Kidney (tissue), 14 donors: ENCODE data around the gene NUDT1. TPM values are rescaled to one million over a fixed set of nuclear protein-coding genes. Genes with fewer than 3 reads are reported as not detected.

ENCODE experiments used
- DNase-seq, 5 donors: peaks; one replicate each; pipeline ENCODE4 v3.0.0-alpha.2; 2013 to 2020
- FAIRE-seq: peaks from 2 replicates; lab custom pipeline; 2012; peaks lifted over from hg19 to GRCh38; lab: Jason Lieb, UNC
- H3K27ac ChIP-seq, 2 donors: one replicate each; pipeline ENCODE4 v1.7.0; 2013; ENCODE audit warnings: low read depth in 2 of 2, low read length in 2 of 2, inconsistent platforms in 1 of 2
- H3K27me3 ChIP-seq: one replicate; pipeline ENCODE4 v1.7.1; 2013; ENCODE audit warnings: low read length, inconsistent platforms; ENCODE audit not compliant: control insufficient read depth, insufficient read depth
- H3K36me3 ChIP-seq, 3 donors: one replicate each; pipeline versions ENCODE4 v1.7.0 to v1.7.1; 2013; ENCODE audit warnings: low read length in 3 of 3, control low read depth in 1 of 3, inconsistent platforms in 1 of 3; ENCODE audit not compliant: insufficient read depth in 3 of 3, control insufficient read depth in 2 of 3
- H3K4me1 ChIP-seq, 3 donors: one replicate each; pipeline versions ENCODE4 v1.7.0 to v1.7.1; 2013; ENCODE audit warnings: low read length in 3 of 3, inconsistent platforms in 1 of 3, low read depth in 1 of 3; ENCODE audit not compliant: control insufficient read depth in 2 of 3, insufficient read depth in 2 of 3
- H3K4me3 ChIP-seq, 3 donors: one replicate each; pipeline versions ENCODE4 v1.7.0 to v1.8.1; 2013; ENCODE audit warnings: low read length in 3 of 3, control low read depth in 1 of 3, inconsistent platforms in 1 of 3
- H3K9ac ChIP-seq, 3 donors: one replicate each; pipeline versions ENCODE4 v1.7.0 to v1.7.1; 2013; ENCODE audit warnings: low read length in 3 of 3, control low read depth in 1 of 3, inconsistent platforms in 1 of 3
- H3K9me3 ChIP-seq, 3 donors: one replicate each; pipeline versions ENCODE4 v1.7.0 to v1.7.1; 2013; ENCODE audit warnings: low read length in 3 of 3, control low read depth in 1 of 3, inconsistent platforms in 1 of 3; ENCODE audit not compliant: control insufficient read depth in 2 of 3, insufficient read depth in 1 of 3
- CTCF ChIP-seq: IDR thresholded peaks from 3 replicates; pipeline ENCODE4 v1.5.1; 2012; ENCODE audit warnings: mild to moderate bottlenecking, moderate library complexity, borderline replicate concordance; ENCODE audit not compliant: insufficient read depth; ENCODE audit errors: extremely low read depth
- intact Hi-C: fragments of 100-400 bp; cut with DNase I; formaldehyde crosslinking; loops from one replicate; pipeline ENCODE4 v1.11.1; 2022
- polyA plus RNA-seq: library from polyadenylated mRNA; stranded (reverse); fragments of 350-450 nt; fragmentation: Illumina TruSeq; extraction: RNeasy Lipid Tissue Mini Kit (QIAGEN cat#74804); gene quantifications from one replicate; pipeline ENCODE4 v1.2.3, GENCODE V29; 2014; ENCODE audit warnings: low read depth, low replicate concordance; ENCODE audit not compliant: insufficient read depth
- total RNA-seq: library from RNA; stranded (reverse); fragmentation: NEBNext Ultra II Directional; extraction: Animal tissue kit (Norgen Biotek cat#: 25700); gene quantifications from one replicate; pipeline ENCODE4 v1.2.1, GENCODE V29; 2021
- donor health status: control.
- donor health status: control.
- donor health status: control.
- donor health status: control.
- donor health status: control.
- donor health status: DM: yes; HTN: yes; CAD: no.
- donor health status: Normal renal cell carcinoma (clear cell type).

The NUDT1 gene
- total and polyA plus RNA-seq, 2 donors from 2014 or later: 9.3 to 12.1 TPM

GRCh38 chr7:2249744-2250323, 7.8 kb downstream of the NUDT1 start:
- no peak for TF ChIP-seq CTCF
- no peaks in the 10 kb centered on the region for H3K36me3 ChIP-seq
- intact Hi-C loops: no loop called here
- H3K4me3 ChIP-seq: no peak overlapping the region
- no peaks in the 10 kb centered on the region for H3K27me3 ChIP-seq
- FAIRE-seq (no peak), DNase-seq (no peak)
- H3K4me1 ChIP-seq: peaks cover 0 to 2% (median 0%) of the 10 kb centered on the region in 3 donors
- H3K9me3 ChIP-seq: no peaks in the 10 kb centered on the region
- no peak overlapping the region for H3K27ac ChIP-seq
- H3K9ac ChIP-seq: no peak overlapping the region

- Histone ChIP-seq H3K36me3 (no peaks in the 10 kb centered on the region), H3K9me3 (no peaks in the 10 kb centered on the region), H3K27me3 (no peaks in the 10 kb centered on the region), H3K4me3 (no peak overlapping the region), H3K4me1 (peaks cover 0 to 2% (median 0%) of the 10 kb centered on the region in 3 donors), H3K27ac (no peak overlapping the region), H3K9ac (no peak overlapping the region)
- DNase-seq: no peak
- no peak for FAIRE-seq
- intact Hi-C loops: no loop called here
- no peak for TF ChIP-seq CTCF
These were observed 9.4 kb downstream of the NUDT1 start for GRCh38 chr7:2251381-2251780.

GRCh38 chr7:2251841-2252771, 10.1 kb downstream of the NUDT1 start:
- H3K4me3 ChIP-seq: no peak overlapping the region
- no peak for TF ChIP-seq CTCF
- FAIRE-seq (no peak), DNase-seq (no peak)
- H3K36me3 ChIP-seq: no peaks in the 10 kb centered on the region
- H3K4me1 ChIP-seq: peaks cover 0 to 2% (median 0%) of the 10 kb centered on the region in 3 donors
- H3K27me3 ChIP-seq: no peaks in the 10 kb centered on the region
- intact Hi-C loops: no loop called here
- no peak overlapping the region for H3K27ac ChIP-seq
- no peak overlapping the region for H3K9ac ChIP-seq
- H3K9me3 ChIP-seq: no peaks in the 10 kb centered on the region
